ENCODE measurements around the gene TRMT2A. TPM values are rescaled to one million over a fixed set of nuclear protein-coding genes. Genes with fewer than 3 reads are reported as not detected.

The TRMT2A gene
- total RNA-seq, 1 experiment from 2014 or later: 68.1 TPM

DNA sequence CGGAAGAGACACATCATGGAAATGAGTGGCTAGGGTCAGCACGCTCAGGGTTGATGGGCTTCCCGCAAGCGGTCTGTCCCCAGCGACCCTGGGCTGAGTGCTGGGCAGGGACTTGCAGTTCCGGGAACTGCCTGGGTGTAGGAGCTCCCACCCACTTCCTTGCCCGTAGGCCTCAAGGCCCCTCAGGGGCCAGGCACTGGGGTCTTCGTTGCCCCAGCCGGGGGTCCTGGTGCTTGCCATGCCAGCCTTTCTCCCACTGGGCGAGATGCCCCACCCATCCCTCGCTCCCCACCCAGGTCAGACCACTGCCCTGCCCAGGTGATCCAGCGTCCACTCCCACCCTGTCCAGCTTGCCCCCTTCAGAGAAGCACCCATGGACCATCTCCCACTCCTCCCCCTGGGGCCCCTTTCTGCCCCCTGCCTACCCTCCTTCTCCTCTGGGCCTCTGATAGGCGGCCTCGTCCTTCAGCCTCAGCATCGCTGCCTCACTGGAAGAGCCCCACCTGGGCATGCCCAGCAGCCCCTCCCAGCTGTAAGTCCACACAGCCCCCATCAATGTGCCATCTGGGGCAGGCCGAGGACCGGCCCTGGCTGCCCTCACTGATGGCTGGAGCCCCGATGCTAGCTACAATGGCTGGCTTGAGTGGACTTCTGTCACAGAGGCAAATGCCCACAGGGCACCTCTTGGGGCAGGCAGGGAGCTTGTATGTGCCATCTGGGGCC, 54.8 kb downstream of the TRMT2A start:
- POLR2A ChIA-PET (ENCODE audit: low non-redundant PET): no interaction called here
- Histone ChIP-seq H3K27ac (ENCODE audit: low read depth, low read length, poor library complexity, severe bottlenecking) (no peak overlapping the region), H3K36me3 (ENCODE audit: insufficient read depth, low read length, poor library complexity, severe bottlenecking) (no peaks in the 10 kb centered on the region), H3K9me3 (ENCODE audit: low read depth, low read length, poor library complexity, severe bottlenecking) (no peaks in the 10 kb centered on the region), H3K4me1 (ENCODE audit: insufficient read depth, low read length, poor library complexity, severe bottlenecking) (no peaks in the 10 kb centered on the region), H3K4me3 (ENCODE audit: low read depth, low read length, poor library complexity, severe bottlenecking) (no peak overlapping the region), H3K27me3 (replicated peaks; ENCODE audit: insufficient read depth, low read depth, low read length, poor library complexity) (no peaks in the 10 kb centered on the region)
- BruUV-seq (replicated peaks): no TSS peak
- CTCF ChIA-PET: no interaction called here
- intact Hi-C loops (cut with micrococcal nuclease; ENCODE audit: unreplicated experiment): no loop called here
- no peak for TF ChIP-seq CTCF (conservative IDR thresholded peaks at IDR 0.05; ENCODE audit: low read depth, low read length)
- TF ChIP-seq EZH2 (IDR thresholded peaks at IDR 0.05; ENCODE audit: borderline replicate concordance, low read depth, low read length, poor library complexity, severe bottlenecking): no peak
- no peak for DNase-seq (ENCODE audit: low spot score)

Small RNA genes within 50 kb of the gene (microRNA-seq; reads per million reads assigned to microRNA genes)
- not detected for gene MIR6816

Other genes starting within 250 kb of the TRMT2A start
- 87.8 and 98.6 TPM in 2 replicates for gene COMT, start 175.5 kb downstream of the TRMT2A start, total RNA-seq (2021)
- gene TXNRD2, start 175.4 kb downstream of the TRMT2A start, total RNA-seq (2021): 25.2 and 32.6 TPM in 2 replicates
- gene ARVCF, start 100.4 kb downstream of the TRMT2A start, total RNA-seq (2021): 11.1 and 17.2 TPM in 2 replicates
- gene TANGO2, start 96.1 kb downstream of the TRMT2A start, total RNA-seq (2021): 17.7 and 21.5 TPM in 2 replicates
- 63.2 and 74.8 TPM in 2 replicates for gene DGCR8, start 37.0 kb downstream of the TRMT2A start, total RNA-seq (2021)
- 501 and 509 TPM in 2 replicates for gene RANBP1, start 1.1 kb downstream of the TRMT2A start, total RNA-seq (2021)
- gene ZDHHC8, start 14.6 kb upstream of the TRMT2A start, total RNA-seq (2021): 58.8 and 60.2 TPM in 2 replicates
- gene CCDC188, start 33.8 kb upstream of the TRMT2A start, total RNA-seq (2021): not detected in 2 replicates
- gene RTN4R, start 151.1 kb upstream of the TRMT2A start, total RNA-seq (2021): 9.6 and 9.9 TPM in 2 replicates
- gene DGCR6L, start 202.8 kb upstream of the TRMT2A start, total RNA-seq (2021): 50.7 and 59.7 TPM in 2 replicates